AG04450 (cell line): ENCODE measurements around the gene FOXC1. TPM values are rescaled to one million over a fixed set of nuclear protein-coding genes. Genes with fewer than 3 reads are reported as not detected.

Source experiments
- CTCF ChIA-PET: fragments of 300-600, 350-600 bp; formaldehyde crosslinking; extraction: SDS; loops from one replicate; lab custom pipeline; 2022; ENCODE audit warnings: antibody characterized with exemption, inconsistent platforms; lab: Charles Lee
- POLR2A ChIA-PET: fragments of 350-600 bp; formaldehyde crosslinking; extraction: SDS; loops from one replicate; lab custom pipeline; 2021; ENCODE audit warnings: antibody characterized with exemption, inconsistent platforms; lab: Yijun Ruan, JAX
- DNase-seq: peaks from one replicate; pipeline ENCODE4 v3.0.0-alpha.2; 2011; ENCODE audit warnings: low read depth, low spot score
- H3K27ac ChIP-seq: one replicate; pipeline ENCODE4 v1.5.1; 2012; ENCODE audit warnings: low read depth, low read length, control low read depth
- H3K27me3 ChIP-seq: one replicate; pipeline ENCODE4 v1.6.0; 2012; ENCODE audit warnings: low read length; ENCODE audit not compliant: control insufficient read depth, insufficient read depth
- H3K4me3 ChIP-seq: 2 replicates; pipeline ENCODE4 v1.5.1; 2011; ENCODE audit warnings: mild to moderate bottlenecking, low read depth, low read length, control low read depth
- H3K9me3 ChIP-seq: 2 replicates; pipeline ENCODE4 v1.5.1; 2012; ENCODE audit warnings: low read length; ENCODE audit not compliant: control insufficient read depth, insufficient read depth
- CTCF ChIP-seq: IDR thresholded peaks from 2 replicates; pipeline ENCODE4 v1.5.1; 2011; ENCODE audit warnings: low read depth, low read length, control low read depth, inconsistent platforms
- polyA plus RNA-seq: library from polyadenylated mRNA; depleted of rRNA; stranded (reverse); fragments of >200 nt; gene quantifications from 2 replicates; pipeline ENCODE4 v1.2.3, GENCODE V29; 2011

The FOXC1 gene
- polyA plus RNA-seq, 1 experiment = 3.7 TPM

DNA sequence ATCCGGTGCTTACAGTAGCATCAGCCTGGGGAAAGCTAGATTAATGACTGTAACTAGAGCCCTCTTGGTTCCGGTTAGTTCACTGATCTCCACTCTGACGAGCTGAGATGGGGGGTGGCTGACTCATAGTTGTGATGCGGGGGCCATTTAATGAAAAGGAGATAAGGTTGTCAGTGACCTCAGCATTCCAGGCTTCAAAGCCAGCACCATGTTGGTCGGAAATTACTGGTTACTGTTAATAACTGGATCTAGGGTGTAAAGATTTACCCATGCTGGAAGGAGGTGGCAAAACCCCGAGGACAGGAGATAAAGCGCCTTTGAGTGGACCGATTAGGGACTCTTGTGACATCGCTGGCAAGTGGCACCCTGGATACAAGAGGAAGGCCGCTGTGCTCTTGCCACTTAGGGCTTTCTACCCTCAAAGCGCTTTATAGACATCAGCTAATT lies 21.1 kb downstream of the FOXC1 start:
- ChIA-PET POLR2A (interaction anchor here (1.7 kb wide), 1 partner anchor 20 kb away, joined by 3 read pairs; no protein-coding TSS in a partner anchor), CTCF (interaction anchor here (0.6 to 1.4 kb wide), 3 partner anchors 14 to 473 kb away, joined by 3 to 4 read pairs (median 3); no protein-coding TSS in a partner anchor)
- Histone ChIP-seq H3K27me3 (peaks cover 15% of the 10 kb centered on the region), H3K4me3 (no peak overlapping the region), H3K27ac (no peak overlapping the region), H3K9me3 (no peaks in the 10 kb centered on the region)
- no peak for DNase-seq
- TF ChIP-seq CTCF = no peak

DNA sequence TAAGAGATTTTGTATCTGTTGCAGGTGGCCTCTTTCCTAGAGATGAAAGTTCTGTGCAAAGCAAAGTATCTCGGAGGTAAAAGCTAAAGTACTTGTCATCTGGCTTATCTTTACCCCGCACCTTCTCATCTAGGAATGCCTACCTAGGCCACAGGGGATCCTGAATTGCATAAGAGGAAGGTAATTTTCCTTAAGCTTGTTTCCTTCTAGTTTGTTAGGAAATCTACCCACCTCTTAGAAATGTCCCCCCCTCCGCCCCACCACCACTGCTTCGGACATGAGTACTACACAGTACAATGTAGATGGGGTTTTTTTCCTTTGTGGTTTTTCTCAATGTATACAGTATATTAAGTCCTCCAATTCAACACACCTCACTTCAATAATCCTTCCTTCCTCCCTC lies 21.5 kb downstream of the FOXC1 start:
- TF ChIP-seq CTCF = no peak
- ChIA-PET POLR2A (interaction anchor here (1.7 kb wide), 1 partner anchor 21 kb away, joined by 3 read pairs; no protein-coding TSS in a partner anchor), CTCF (interaction anchor here (0.6 to 1.0 kb wide), 2 partner anchors 14 to 39 kb away, joined by 3 read pairs; no protein-coding TSS in a partner anchor)
- H3K27me3 ChIP-seq = peaks cover 12% of the 10 kb centered on the region
- H3K27ac ChIP-seq = no peak overlapping the region
- no peak for DNase-seq
- no peaks in the 10 kb centered on the region for H3K9me3 ChIP-seq
- H3K4me3 ChIP-seq = no peak overlapping the region

GRCh38 chr6:1633366-1634021 lies 23.8 kb downstream of the FOXC1 start:
- Histone ChIP-seq H3K9me3 (no peaks in the 10 kb centered on the region; the same call in 1 of the 2 replicates), H3K27me3 (no peaks in the 10 kb centered on the region), H3K27ac (no peak overlapping the region), H3K4me3 (no peak overlapping the region)
- no peak for DNase-seq
- no peak for TF ChIP-seq CTCF
- POLR2A ChIA-PET = no interaction called here
- CTCF ChIA-PET = no interaction called here

DNA sequence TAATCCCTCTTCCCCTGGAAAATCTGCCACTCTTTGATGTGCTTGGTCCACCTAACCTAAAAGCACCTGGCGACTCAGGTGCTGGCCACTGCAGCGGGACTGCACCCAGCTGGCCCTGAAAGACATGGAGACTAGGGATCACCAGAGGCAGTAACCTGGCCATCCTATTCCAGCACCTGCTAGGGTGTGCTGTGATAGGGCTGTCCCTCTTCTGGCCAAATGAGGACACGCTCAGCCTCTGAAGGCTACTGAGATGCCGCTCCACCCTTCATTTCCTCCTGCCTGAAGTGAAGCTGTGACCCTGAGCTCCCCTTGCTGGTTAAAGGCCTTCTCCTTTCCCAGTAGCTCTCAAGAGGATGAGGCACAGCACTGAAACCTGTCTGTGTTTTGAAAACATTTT lies 24.4 kb downstream of the FOXC1 start:
- CTCF ChIA-PET = no interaction called here

More for the DNA sequence above, 24.4 kb downstream of the FOXC1 start:
- TF ChIP-seq CTCF = no peak
- H3K27me3 ChIP-seq = no peaks in the 10 kb centered on the region
- no peak overlapping the region for H3K4me3 ChIP-seq
- H3K27ac ChIP-seq = no peak overlapping the region
- no peak for DNase-seq
- H3K9me3 ChIP-seq = no peaks in the 10 kb centered on the region; the same call in 1 of the 2 replicates
- POLR2A ChIA-PET = no interaction called here
